ENCODE data around the gene GIMAP1.

Gene GIMAP1

GRCh38 chr7:150745876-150746275 is 29.5 kb downstream of the GIMAP1 start:
- DNase-seq (ENCODE audit: low read depth in 2 of 2, low spot score in 1 of 2): no peak

- no peak for DNase-seq (ENCODE audit: low read depth in 2 of 2, low spot score in 1 of 2)
Observed at GRCh38 chr7:150746921-150747320, 30.5 kb downstream of the GIMAP1 start.

DNA sequence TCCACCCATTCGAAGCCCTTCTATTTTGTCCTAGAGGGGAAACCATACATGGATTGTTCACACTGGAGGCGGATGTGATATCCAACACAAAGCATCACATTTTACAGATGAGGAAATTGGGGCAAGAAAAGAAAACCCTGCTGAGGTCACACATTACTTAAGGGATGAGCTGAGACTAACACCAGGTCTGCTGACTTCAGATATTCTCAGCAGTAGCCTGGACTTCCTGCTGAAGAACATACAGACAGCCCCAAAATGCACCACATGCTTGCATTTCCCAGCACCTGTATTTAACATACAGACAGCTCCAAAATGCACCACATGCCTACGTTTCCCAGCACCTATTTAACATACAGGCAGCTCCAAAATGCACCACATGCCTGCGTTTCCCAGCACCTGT is 32.0 kb downstream of the GIMAP1 start:
- no peak for DNase-seq (ENCODE audit: low read depth in 2 of 2, low spot score in 1 of 2)

- no peak for DNase-seq (ENCODE audit: low read depth in 2 of 2, low spot score in 1 of 2)
Observed at GRCh38 chr7:150751702-150752101, 35.3 kb downstream of the GIMAP1 start.

- DNase-seq (ENCODE audit: low read depth in 2 of 2, low spot score in 1 of 2): no peak
Observed at GRCh38 chr7:150753239-150753638, 36.8 kb downstream of the GIMAP1 start.

DNA sequence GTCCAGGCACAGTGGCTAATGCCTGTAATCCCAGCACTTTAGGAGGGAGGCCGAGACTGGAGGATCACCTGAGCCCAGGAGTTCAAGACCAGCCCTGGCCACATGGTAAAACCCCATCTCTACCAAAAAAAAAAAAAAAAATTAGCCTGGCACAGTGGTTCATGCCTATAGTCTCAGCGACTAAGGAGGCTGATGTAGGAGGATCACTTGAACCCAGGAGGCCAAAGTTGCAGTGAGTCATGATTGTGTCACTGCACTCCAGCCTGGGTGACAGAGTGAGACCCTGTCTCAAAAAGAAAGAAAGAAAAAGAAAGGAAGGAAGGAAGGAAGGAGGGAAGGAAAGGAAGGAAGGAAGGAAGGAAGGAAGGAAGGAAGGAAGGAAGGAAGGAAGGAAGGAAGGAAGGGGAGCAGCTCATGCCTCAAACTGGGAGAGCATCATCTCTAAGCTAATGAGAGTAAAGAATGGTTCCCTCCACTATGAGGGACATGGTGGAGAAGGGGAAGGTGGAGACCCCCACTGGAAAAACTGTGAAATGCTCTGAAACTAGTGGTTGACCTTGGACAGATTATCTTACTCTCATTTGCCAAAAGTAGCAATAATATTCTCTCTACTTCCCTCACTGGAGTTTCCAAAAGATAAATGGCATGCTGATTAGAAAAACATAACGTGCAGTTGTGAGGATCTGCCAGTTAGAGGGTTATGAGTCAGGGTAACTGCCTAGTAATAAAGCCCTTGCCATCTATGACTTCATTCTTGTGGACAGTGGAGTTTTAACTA is 37.6 kb downstream of the GIMAP1 start:
- no peak for DNase-seq (ENCODE audit: low read depth in 2 of 2, low spot score in 1 of 2)

DNA sequence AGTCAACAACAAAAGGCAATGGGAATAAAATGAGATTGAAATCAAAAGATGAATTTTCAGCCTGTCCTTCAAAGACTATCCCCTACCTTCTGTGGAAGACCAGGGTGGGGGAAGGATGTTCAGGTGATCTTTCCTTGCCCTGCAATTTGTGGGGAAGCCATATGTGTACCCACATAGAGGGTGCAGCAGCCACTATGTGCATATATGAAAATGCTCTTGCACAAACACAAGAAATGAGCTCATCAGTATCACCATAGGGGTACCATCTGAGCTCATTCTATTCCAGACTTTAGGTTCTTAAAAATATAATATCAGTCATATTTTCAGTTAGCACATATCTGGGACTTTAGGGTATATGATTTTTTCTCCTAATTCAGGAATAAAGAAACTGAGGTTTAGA is 38.5 kb downstream of the GIMAP1 start:
- no peak for DNase-seq (ENCODE audit: low read depth in 2 of 2, low spot score in 1 of 2)

- DNase-seq (ENCODE audit: low read depth in 2 of 2, low spot score in 1 of 2): peak in 1 of 2 donors; percentile 53
Observed at GRCh38 chr7:150755473-150756099, 39.2 kb downstream of the GIMAP1 start.

DNA sequence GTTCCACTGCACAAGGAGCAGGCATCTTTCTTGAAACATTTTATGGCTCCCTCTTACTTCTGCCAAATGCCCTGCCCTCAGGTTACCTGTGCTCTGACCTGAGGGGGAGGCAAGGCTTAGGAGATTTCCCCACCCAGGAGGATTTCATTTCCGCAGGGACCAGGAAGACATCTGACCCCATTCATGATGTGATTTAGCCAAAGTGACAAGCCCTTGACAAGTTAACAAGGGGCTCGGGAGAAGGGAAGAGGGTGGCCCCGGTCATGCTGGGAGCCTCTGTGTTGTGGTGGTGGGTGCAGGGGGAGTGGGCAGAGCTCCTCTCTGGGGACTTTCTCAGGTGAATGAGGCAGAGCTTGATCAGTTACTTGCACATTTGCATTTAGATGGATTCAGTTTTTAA is 39.8 kb downstream of the GIMAP1 start:
- no peak for DNase-seq (ENCODE audit: low read depth in 2 of 2, low spot score in 1 of 2)

- no peak for DNase-seq (ENCODE audit: low read depth in 2 of 2, low spot score in 1 of 2)
Observed at GRCh38 chr7:150756858-150757257, 40.4 kb downstream of the GIMAP1 start.

DNA sequence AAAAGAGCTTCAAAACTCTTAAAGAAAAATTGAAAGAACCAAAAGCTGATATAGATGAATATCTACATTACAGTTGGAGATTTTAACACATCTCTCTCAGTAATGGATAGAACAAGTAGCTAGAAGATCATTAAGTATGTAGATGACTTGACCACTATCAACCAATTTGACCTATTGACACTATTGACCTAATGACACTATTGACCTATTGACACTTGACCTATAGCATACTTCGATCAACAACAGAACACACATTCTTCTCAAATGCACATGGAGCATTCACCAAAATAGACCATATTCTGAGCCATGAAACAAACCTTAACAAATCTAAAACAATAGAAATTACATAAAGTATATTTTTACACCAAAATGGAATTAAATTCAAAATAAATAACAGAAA is 43.1 kb downstream of the GIMAP1 start:
- DNase-seq (ENCODE audit: low read depth in 2 of 2, low spot score in 1 of 2): no peak

GRCh38 chr7:150766334-150766709 is 49.9 kb downstream of the GIMAP1 start:
- DNase-seq (ENCODE audit: low read depth in 2 of 2, low spot score in 1 of 2): no peak

DNA sequence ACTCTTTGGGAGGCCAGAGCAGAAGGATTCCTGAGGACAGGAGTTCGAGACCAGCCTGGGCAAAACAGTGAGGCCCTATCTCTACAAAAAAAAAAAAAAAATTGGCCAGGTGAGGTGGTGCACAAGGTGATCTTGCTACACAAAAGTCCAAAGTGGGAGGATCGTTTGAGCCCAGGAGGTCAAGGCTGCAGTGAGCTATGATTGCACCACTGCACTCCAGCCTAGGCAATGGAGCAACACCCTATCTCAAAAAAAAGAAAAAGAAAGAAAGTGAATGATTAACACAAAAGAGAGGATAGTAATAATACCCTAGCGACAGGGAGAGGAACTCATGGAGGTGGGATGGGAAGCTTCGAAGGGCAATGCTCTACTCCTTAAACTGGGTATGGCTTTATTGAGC is 53.4 kb downstream of the GIMAP1 start:
- no peak for DNase-seq (ENCODE audit: low read depth in 2 of 2, low spot score in 1 of 2)

Data from stimulated activated CD8-positive, alpha-beta memory T cell treated with anti-CD3 and anti-CD28 coated beads, Interleukin-4, amount 100 ng/mL, for 4 hours (primary cell).